PC-9 (cell line): Measurements from ENCODE around the gene HOXB9. TPM values are rescaled to one million over a fixed set of nuclear protein-coding genes. Genes with fewer than 3 reads are reported as not detected.

Experiments
- BruUV-seq: library from RNA; stranded (reverse); fragments of 400-500 nt; replicated peaks from 2 replicates; lab custom pipeline; 2021; lab: Mats Ljungman, UMichigan
- CTCF ChIA-PET: fragments of 300-600 bp; sonication (Branson Sonifier 250); formaldehyde crosslinking; loops from one replicate; lab custom pipeline; 2022; ENCODE audit warnings: antibody characterized with exemption; lab: Charles Lee
- POLR2A ChIA-PET: fragments of 300-600 bp; sonication (Branson Sonifier 250); formaldehyde crosslinking; loops from one replicate; lab custom pipeline; 2022; ENCODE audit warnings: antibody characterized with exemption; ENCODE audit not compliant: unreplicated experiment; lab: Charles Lee
- DNase-seq, 2 experiments: peaks; one replicate each; pipeline versions ENCODE4 v3.0.0 to v3.0.0-alpha.2; 2015 to 2022; ENCODE audit warnings: mixed read lengths in 1 of 2
- H2AFZ ChIP-seq: fragments of 200-600 bp; sonication (generic); 2 replicates; pipeline ENCODE4 v1.8.1; 2017; ENCODE audit warnings: antibody characterized with exemption
- H3F3A ChIP-seq: fragments of 200-600 bp; sonication (generic); 2 replicates; pipeline ENCODE4 v1.8.1; 2017; ENCODE audit warnings: antibody characterized with exemption, mild to moderate bottlenecking, low read depth; ENCODE audit not compliant: insufficient read depth
- H3K27ac ChIP-seq: fragments of 200-600 bp; sonication (generic); 2 replicates; pipeline ENCODE4 v1.6.1; 2016; ENCODE audit warnings: mixed run types
- H3K27me3 ChIP-seq: fragments of 200-600 bp; sonication (generic); 2 replicates; pipeline ENCODE4 v1.6.1; 2016; ENCODE audit warnings: low read depth, mixed run types; ENCODE audit not compliant: insufficient read depth
- H3K36me3 ChIP-seq: fragments of 200-600 bp; sonication (generic); 2 replicates; pipeline ENCODE4 v1.6.1; 2016; ENCODE audit warnings: low read depth, mixed run types
- H3K4me1 ChIP-seq: fragments of 200-600 bp; sonication (generic); replicated peaks from 2 replicates; pipeline ENCODE4 v1.6.1; 2016; ENCODE audit warnings: mixed run types; ENCODE audit not compliant: insufficient read depth
- H3K4me2 ChIP-seq: fragments of 200-600 bp; sonication (generic); 2 replicates; pipeline ENCODE4 v1.6.1; 2017; ENCODE audit warnings: mixed run types
- H3K4me3 ChIP-seq: fragments of 200-600 bp; sonication (generic); 2 replicates; pipeline ENCODE4 v1.6.1; 2016; ENCODE audit warnings: mixed run types
- H3K79me2 ChIP-seq: fragments of 200-600 bp; sonication (generic); 2 replicates; pipeline ENCODE4 v1.6.1; 2017; ENCODE audit warnings: low read depth, mixed run types
- H3K9me2 ChIP-seq: fragments of 200-600 bp; sonication (generic); 2 replicates; pipeline ENCODE4 v1.8.1; 2017; ENCODE audit warnings: mild to moderate bottlenecking; ENCODE audit not compliant: insufficient read depth
- H3K9me3 ChIP-seq: fragments of 200-600 bp; sonication (generic); 2 replicates; pipeline ENCODE4 v1.8.1; 2016; ENCODE audit warnings: low read depth; ENCODE audit not compliant: insufficient read depth
- H4K20me1 ChIP-seq: fragments of 200-600 bp; sonication (generic); 2 replicates; pipeline ENCODE4 v1.8.1; 2017; ENCODE audit not compliant: insufficient read depth
- CTCF ChIP-seq: fragments of 200-600 bp; sonication (generic); conservative IDR thresholded peaks from 2 replicates; pipeline ENCODE4 v1.6.1; 2017; ENCODE audit warnings: mixed run types, antibody characterized with exemption, mild to moderate bottlenecking, moderate library complexity
- EZH2 ChIP-seq: fragments of 200-600 bp; sonication (generic); IDR thresholded peaks from 2 replicates; pipeline ENCODE4 v1.8.0; 2017; ENCODE audit warnings: antibody characterized with exemption, low read depth
- intact Hi-C: fragments of 100-400 bp; cut with micrococcal nuclease; formaldehyde crosslinking; loops from one replicate; pipeline ENCODE4 v1.10.0; 2022; ENCODE audit not compliant: unreplicated experiment
- total RNA-seq: library from RNA; stranded (reverse); gene quantifications from 2 replicates; pipeline ENCODE4 v1.2.3, GENCODE V29; 2021

Gene HOXB9
- total RNA-seq, 1 experiment from 2014 or later = 0.70 TPM

GRCh38 chr17:48579471-48579759, 46.7 kb downstream of the HOXB9 start:
- Histone ChIP-seq H3K79me2 (0 out of 2 replicates have a peak, but pooled peaks cover 3% of the 10 kb centered on the region), H4K20me1 (no peaks in the 10 kb centered on the region), H2AFZ (no peak overlapping the region)

GRCh38 chr17:48578616-48579470, 47.3 kb downstream of the HOXB9 start:
- no peak overlapping the region for H3K27ac ChIP-seq
- H3K79me2 ChIP-seq = no peaks in the 10 kb centered on the region
- no TSS peak for BruUV-seq

More at GRCh38 chr17:48579471-48579759, 46.7 kb downstream of the HOXB9 start:
- no peaks in the 10 kb centered on the region for H3K4me1 ChIP-seq
- H3K4me3 ChIP-seq = no peak overlapping the region
- BruUV-seq = no TSS peak
- intact Hi-C loops = no loop called here
- H3K4me2 ChIP-seq = no peak overlapping the region
- no peaks in the 10 kb centered on the region for H3K27me3 ChIP-seq
- no peaks in the 10 kb centered on the region for H3F3A ChIP-seq
- no peaks in the 10 kb centered on the region for H3K9me2 ChIP-seq
- H3K36me3 ChIP-seq = no peaks in the 10 kb centered on the region
- no peak for DNase-seq
- H3K27ac ChIP-seq = no peak overlapping the region
- CTCF ChIA-PET = interaction anchor here (0.7 kb wide), 1 partner anchor 272 kb away, joined by 6 read pairs; no protein-coding TSS in a partner anchor
- H3K9me3 ChIP-seq = no peaks in the 10 kb centered on the region
- TF ChIP-seq CTCF = no peak
- POLR2A ChIA-PET = no interaction called here

GRCh38 chr17:48577946-48578615, 48.1 kb downstream of the HOXB9 start, which contains the start of gene HOXB4:
TSS of gene HOXB4 (minus strand) at chr17:48578350. CDS start at chr17:48578319, 31 bp downstream.
- Histone ChIP-seq H3K36me3 (no peaks in the 10 kb centered on the region), H4K20me1 (no peaks in the 10 kb centered on the region), H2AFZ (no peak within 1 kb of the TSS), H3K4me1 (no peaks in the 10 kb centered on the region), H3K4me3 (no peak within 1 kb of the TSS), H3K79me2 (no peaks in the 10 kb centered on the region), H3K27ac (no peak within 1 kb of the TSS), H3K9me2 (no peaks in the 10 kb centered on the region), H3K9me3 (no peaks in the 10 kb centered on the region), H3F3A (no peaks in the 10 kb centered on the region), H3K27me3 (no peaks in the 10 kb centered on the region), H3K4me2 (no peak within 1 kb of the TSS)
- no peak for TF ChIP-seq CTCF
- no peak for TF ChIP-seq EZH2
- ChIA-PET POLR2A (no interaction called here), CTCF (no interaction called here)
- intact Hi-C loops = no loop called here
- no TSS peak for BruUV-seq
- no peak for DNase-seq

More at GRCh38 chr17:48578616-48579470, 47.3 kb downstream of the HOXB9 start:
- no peaks in the 10 kb centered on the region for H3K27me3 ChIP-seq
- TF ChIP-seq CTCF = no peak
- no peak for TF ChIP-seq EZH2
- intact Hi-C loops = no loop called here
- H2AFZ ChIP-seq = no peak overlapping the region
- no peaks in the 10 kb centered on the region for H4K20me1 ChIP-seq
- no peak overlapping the region for H3K4me2 ChIP-seq
- DNase-seq = no peak
- H3K9me3 ChIP-seq = no peaks in the 10 kb centered on the region
- no peaks in the 10 kb centered on the region for H3K36me3 ChIP-seq
- no peaks in the 10 kb centered on the region for H3F3A ChIP-seq
- no peaks in the 10 kb centered on the region for H3K4me1 ChIP-seq
- CTCF ChIA-PET = no interaction called here
- POLR2A ChIA-PET = no interaction called here
- no peaks in the 10 kb centered on the region for H3K9me2 ChIP-seq
- H3K4me3 ChIP-seq = no peak overlapping the region
